Measurements from ENCODE around the gene SWSAP1. TPM values are rescaled to one million over a fixed set of nuclear protein-coding genes. Genes with fewer than 3 reads are reported as not detected.

Gene SWSAP1
- total RNA-seq, 1 experiment from 2014 or later = 3.0 TPM

DNA sequence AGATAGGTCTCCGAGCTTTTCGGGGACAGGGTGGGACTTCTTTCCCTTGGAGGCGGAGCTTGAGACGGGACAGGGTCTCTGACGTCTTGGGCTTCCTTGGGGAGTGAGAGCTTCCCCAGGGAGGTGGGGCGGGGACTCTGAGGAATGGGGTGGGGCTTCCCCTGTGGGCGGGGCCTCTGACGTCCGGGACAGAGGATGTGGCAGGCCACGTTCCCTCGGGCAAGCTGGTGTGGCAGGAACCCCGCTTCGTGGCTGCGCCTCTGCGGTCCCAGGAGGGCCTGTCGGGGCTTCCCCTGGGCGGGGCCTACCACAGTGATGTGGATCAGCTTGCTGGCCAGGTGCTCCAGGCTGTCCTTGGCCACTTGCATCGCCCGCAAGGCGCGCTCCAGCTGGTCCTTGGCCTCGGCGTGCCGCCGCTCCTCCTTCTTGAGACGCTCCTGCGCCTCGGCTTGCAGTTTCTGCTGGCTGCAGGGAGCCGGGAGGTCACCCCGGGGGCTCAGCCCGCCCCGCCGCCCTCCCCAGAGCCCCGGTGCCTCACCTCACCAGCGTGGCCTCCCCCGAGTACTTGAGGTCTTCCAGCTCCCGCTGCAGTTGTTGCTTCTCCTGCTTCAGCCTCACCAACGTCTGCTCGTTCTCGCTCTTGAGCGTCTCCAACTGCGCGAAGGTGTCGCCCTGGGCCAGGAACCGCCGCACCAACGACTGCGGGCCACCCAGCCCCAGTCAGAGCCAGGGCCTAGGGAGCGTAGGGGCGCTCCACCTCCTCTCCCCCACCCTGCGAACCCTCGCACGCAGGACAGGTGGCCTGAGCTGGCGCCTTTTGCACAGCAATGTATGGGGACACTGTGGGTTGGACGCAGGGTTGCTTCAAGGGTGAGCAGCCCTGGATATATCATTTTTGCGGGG lies 47.9 kb downstream of the SWSAP1 start:
- peak overlapping the region; percentile 87 for H3K4me3 Mint-ChIP-seq

DNA sequence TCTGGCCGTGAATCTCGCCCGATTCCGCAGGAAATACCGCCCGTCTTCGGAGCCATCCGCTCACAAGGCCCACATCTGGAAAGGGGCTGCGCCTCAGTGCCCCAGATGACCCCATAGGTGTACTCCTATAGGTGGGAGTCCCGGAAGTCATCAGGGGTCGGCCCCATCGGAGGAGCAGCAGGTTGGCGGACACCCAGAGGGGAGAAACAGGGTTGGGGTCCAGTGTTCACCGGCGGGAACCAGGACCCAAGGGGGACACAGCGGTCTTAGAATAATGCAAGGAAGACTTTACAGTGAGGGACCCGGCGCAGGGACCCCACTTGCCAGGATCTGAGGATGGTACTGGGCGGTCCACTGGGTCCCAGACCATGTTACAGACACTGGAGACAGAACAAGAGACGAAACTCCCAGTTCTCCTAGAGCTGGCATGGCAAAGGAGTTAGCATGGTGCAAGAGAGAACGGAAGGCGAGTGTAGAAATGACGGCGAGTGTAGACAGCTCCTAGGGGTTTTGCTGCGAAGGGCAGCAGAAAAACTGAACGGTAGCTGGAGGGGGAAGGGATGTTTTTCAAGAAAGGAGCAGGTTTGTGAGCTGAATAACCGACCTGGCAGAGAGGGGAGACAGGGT lies 48.8 kb downstream of the SWSAP1 start:
- H3K4me1 Mint-ChIP-seq = peaks cover 11% of the 10 kb centered on the region
- peak overlapping the region; percentile 87 for H3K4me3 Mint-ChIP-seq
- H3K9me3 Mint-ChIP-seq = no peaks in the 10 kb centered on the region
- no peak for TF ChIP-seq SMAD3 (CRISPR knock-in tag; IDR thresholded peaks at IDR 0.05; ENCODE audit: borderline replicate concordance)
- no peak for TF ChIP-seq TCF7 (CRISPR knock-in tag; IDR thresholded peaks at IDR 0.05; ENCODE audit: low read depth)
- no peak for TF ChIP-seq FOXP1 (CRISPR knock-in tag; IDR thresholded peaks at IDR 0.05; ENCODE audit: borderline replicate concordance)
- TF ChIP-seq ZNF396 (CRISPR knock-in tag; IDR thresholded peaks at IDR 0.05; ENCODE audit: borderline replicate concordance) = no peak
- H3K27me3 Mint-ChIP-seq (ENCODE audit: low read depth) = peaks cover 29% of the 10 kb centered on the region
- H3K36me3 Mint-ChIP-seq = no peaks in the 10 kb centered on the region
- H3K27ac Mint-ChIP-seq = no peak overlapping the region; the same call in 1 of the 2 replicates
- DNase-seq (ENCODE audit: low spot score) (no peak), ATAC-seq (no peak)
- POLR2A ChIA-PET = interaction anchor here (1.2 to 7.8 kb wide), 6 partner anchors 12 to 84 kb away, joined by 3 to 115 read pairs (median 10); partner anchors contain the start of genes CCDC159, EPOR, ODAD3 and PRKCSH
- CTCF ChIA-PET = interaction anchor here (0.9 to 7.8 kb wide), 9 partner anchors 11 to 180 kb away, joined by 6 to 308 read pairs (median 11); partner anchors contain the start of genes CCDC159, EPOR, ODAD3 and PRKCSH

More for the DNA sequence above, 47.9 kb downstream of the SWSAP1 start:
- ChIA-PET CTCF (interaction anchor here (0.6 to 7.8 kb wide), 15 partner anchors 9 to 375 kb away, joined by 3 to 308 read pairs (median 8); partner anchors contain the start of genes CCDC159, EPOR, ODAD3 and PRKCSH), POLR2A (interaction anchor here (0.5 to 7.8 kb wide), 14 partner anchors 8 to 224 kb away, joined by 3 to 115 read pairs (median 4); partner anchors contain the start of genes CCDC159, ELAVL3, EPOR and ODAD3)
- Mint-ChIP-seq H3K9me3 (no peaks in the 10 kb centered on the region), H3K36me3 (no peaks in the 10 kb centered on the region), H3K27me3 (ENCODE audit: low read depth) (peaks cover 29% of the 10 kb centered on the region), H3K27ac (peak overlapping the region; percentile 97), H3K4me1 (peaks cover 15% of the 10 kb centered on the region)
- ATAC-seq = peak; percentile 70
- TF ChIP-seq ETV6 (CRISPR knock-in tag; IDR thresholded peaks at IDR 0.05) = 0 out of 2 replicates have a peak, but pooled peaks have one; percentile 53
- 0 out of 2 replicates have a peak, but pooled peaks have one; percentile 25 for TF ChIP-seq RELA (CRISPR knock-in tag; IDR thresholded peaks at IDR 0.05; ENCODE audit: borderline replicate concordance)
- TF ChIP-seq, protein P1, sequence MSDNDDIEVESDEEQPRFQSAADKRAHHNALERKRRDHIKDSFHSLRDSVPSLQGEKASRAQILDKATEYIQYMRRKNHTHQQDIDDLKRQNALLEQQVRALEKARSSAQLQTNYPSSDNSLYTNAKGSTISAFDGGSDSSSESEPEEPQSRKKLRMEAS (CRISPR knock-in tag; IDR thresholded peaks at IDR 0.05) = peak; percentile 81; the same call in 1 of the 2 replicates
- 0 out of 2 replicates have a peak, but pooled peaks have one; percentile 17 for TF ChIP-seq FOXK1 (CRISPR knock-in tag; IDR thresholded peaks at IDR 0.05)
- TF ChIP-seq TEAD1 (CRISPR knock-in tag; IDR thresholded peaks at IDR 0.05) = no peak
- TF ChIP-seq, protein P2, sequence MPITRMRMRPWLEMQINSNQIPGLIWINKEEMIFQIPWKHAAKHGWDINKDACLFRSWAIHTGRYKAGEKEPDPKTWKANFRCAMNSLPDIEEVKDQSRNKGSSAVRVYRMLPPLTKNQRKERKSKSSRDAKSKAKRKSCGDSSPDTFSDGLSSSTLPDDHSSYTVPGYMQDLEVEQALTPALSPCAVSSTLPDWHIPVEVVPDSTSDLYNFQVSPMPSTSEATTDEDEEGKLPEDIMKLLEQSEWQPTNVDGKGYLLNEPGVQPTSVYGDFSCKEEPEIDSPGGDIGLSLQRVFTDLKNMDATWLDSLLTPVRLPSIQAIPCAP (CRISPR knock-in tag; IDR thresholded peaks at IDR 0.05) = 0 out of 2 replicates have a peak, but pooled peaks have one; percentile 4
- TF ChIP-seq, protein P3, sequence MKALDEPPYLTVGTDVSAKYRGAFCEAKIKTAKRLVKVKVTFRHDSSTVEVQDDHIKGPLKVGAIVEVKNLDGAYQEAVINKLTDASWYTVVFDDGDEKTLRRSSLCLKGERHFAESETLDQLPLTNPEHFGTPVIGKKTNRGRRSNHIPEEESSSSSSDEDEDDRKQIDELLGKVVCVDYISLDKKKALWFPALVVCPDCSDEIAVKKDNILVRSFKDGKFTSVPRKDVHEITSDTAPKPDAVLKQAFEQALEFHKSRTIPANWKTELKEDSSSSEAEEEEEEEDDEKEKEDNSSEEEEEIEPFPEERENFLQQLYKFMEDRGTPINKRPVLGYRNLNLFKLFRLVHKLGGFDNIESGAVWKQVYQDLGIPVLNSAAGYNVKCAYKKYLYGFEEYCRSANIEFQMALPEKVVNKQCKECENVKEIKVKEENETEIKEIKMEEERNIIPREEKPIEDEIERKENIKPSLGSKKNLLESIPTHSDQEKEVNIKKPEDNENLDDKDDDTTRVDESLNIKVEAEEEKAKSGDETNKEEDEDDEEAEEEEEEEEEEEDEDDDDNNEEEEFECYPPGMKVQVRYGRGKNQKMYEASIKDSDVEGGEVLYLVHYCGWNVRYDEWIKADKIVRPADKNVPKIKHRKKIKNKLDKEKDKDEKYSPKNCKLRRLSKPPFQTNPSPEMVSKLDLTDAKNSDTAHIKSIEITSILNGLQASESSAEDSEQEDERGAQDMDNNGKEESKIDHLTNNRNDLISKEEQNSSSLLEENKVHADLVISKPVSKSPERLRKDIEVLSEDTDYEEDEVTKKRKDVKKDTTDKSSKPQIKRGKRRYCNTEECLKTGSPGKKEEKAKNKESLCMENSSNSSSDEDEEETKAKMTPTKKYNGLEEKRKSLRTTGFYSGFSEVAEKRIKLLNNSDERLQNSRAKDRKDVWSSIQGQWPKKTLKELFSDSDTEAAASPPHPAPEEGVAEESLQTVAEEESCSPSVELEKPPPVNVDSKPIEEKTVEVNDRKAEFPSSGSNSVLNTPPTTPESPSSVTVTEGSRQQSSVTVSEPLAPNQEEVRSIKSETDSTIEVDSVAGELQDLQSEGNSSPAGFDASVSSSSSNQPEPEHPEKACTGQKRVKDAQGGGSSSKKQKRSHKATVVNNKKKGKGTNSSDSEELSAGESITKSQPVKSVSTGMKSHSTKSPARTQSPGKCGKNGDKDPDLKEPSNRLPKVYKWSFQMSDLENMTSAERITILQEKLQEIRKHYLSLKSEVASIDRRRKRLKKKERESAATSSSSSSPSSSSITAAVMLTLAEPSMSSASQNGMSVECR (CRISPR knock-in tag; IDR thresholded peaks at IDR 0.05; ENCODE audit: borderline replicate concordance) = 0 out of 2 replicates have a peak, but pooled peaks have one; percentile 50
- no peak for TF ChIP-seq NR2C2 (CRISPR knock-in tag; IDR thresholded peaks at IDR 0.05)
- TF ChIP-seq, protein P4, sequence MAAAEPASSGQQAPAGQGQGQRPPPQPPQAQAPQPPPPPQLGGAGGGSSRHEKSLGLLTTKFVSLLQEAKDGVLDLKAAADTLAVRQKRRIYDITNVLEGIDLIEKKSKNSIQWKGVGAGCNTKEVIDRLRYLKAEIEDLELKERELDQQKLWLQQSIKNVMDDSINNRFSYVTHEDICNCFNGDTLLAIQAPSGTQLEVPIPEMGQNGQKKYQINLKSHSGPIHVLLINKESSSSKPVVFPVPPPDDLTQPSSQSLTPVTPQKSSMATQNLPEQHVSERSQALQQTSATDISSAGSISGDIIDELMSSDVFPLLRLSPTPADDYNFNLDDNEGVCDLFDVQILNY (CRISPR knock-in tag; IDR thresholded peaks at IDR 0.05) = 0 out of 2 replicates have a peak, but pooled peaks have one; percentile 41
- TF ChIP-seq GABPB1 (CRISPR knock-in tag; IDR thresholded peaks at IDR 0.05) = no peak
- peak; percentile 99 for DNase-seq (ENCODE audit: low spot score)

Measured in WTC11 (cell line).